Fibroblast of lung (primary cell): ENCODE results near the gene SNX8. TPM values are rescaled to one million over a fixed set of nuclear protein-coding genes. Genes with fewer than 3 reads are reported as not detected.

Experiments
- DNase-seq, 2 donors: peaks; one replicate each; pipeline versions ENCODE4 v3.0.0 to v3.0.0-alpha.2; 2010; ENCODE audit warnings: low read depth in 2 of 2
- H2AFZ ChIP-seq: 2 replicates; pipeline ENCODE4 v1.5.1; 2012; ENCODE audit warnings: low read length, control low read depth, inconsistent platforms
- H3K27ac ChIP-seq: 2 replicates; pipeline ENCODE4 v1.5.1; 2011; ENCODE audit warnings: low read length, control low read depth; ENCODE audit not compliant: insufficient read depth
- H3K27me3 ChIP-seq: 2 replicates; pipeline ENCODE4 v1.5.1; 2011; ENCODE audit warnings: mild to moderate bottlenecking, low read length; ENCODE audit not compliant: control insufficient read depth, insufficient read depth
- H3K36me3 ChIP-seq: 2 replicates; pipeline ENCODE4 v1.5.1; 2011; ENCODE audit warnings: low read length; ENCODE audit not compliant: control insufficient read depth, insufficient read depth
- H3K4me1 ChIP-seq: 2 replicates; pipeline ENCODE4 v1.5.1; 2011; ENCODE audit warnings: low read length; ENCODE audit not compliant: control insufficient read depth, insufficient read depth; ENCODE audit errors: extremely low read depth
- H3K4me2 ChIP-seq: 2 replicates; pipeline ENCODE4 v1.5.1; 2011; ENCODE audit warnings: low read length, control low read depth; ENCODE audit not compliant: insufficient read depth; ENCODE audit errors: extremely low read depth
- H3K4me3 ChIP-seq, 4 experiments: fragments of 200-600 bp in 1 of 4; sonication (generic) in 1 of 4; replicated peaks in 1 of 4; 2 replicates each; pipeline ENCODE4 v1.5.1; 2011 to 2016; ENCODE audit warnings: low read length in 4 of 4, low read depth in 3 of 4, mild to moderate bottlenecking in 3 of 4, control low read depth in 2 of 4, inconsistent platforms in 1 of 4, mixed read lengths in 1 of 4; ENCODE audit not compliant: insufficient read depth in 1 of 4; ENCODE audit errors: control extremely low read depth in 1 of 4
- H3K79me2 ChIP-seq: 2 replicates; pipeline ENCODE4 v1.5.1; 2012; ENCODE audit warnings: mild to moderate bottlenecking, low read length, inconsistent platforms; ENCODE audit not compliant: control insufficient read depth, insufficient read depth
- H3K9ac ChIP-seq: 2 replicates; pipeline ENCODE4 v1.5.1; 2011; ENCODE audit warnings: mild to moderate bottlenecking, low read length, control low read depth; ENCODE audit not compliant: insufficient read depth
- H3K9me3 ChIP-seq: 2 replicates; pipeline ENCODE4 v1.5.1; 2012; ENCODE audit warnings: low read depth, low read length; ENCODE audit not compliant: control insufficient read depth, insufficient read depth
- H4K20me1 ChIP-seq: 2 replicates; pipeline ENCODE4 v1.5.1; 2011; ENCODE audit warnings: low read length; ENCODE audit not compliant: control insufficient read depth, insufficient read depth; ENCODE audit errors: extremely low read depth
- CTCF ChIP-seq, 2 donors: IDR thresholded peaks in 1 of 2; conservative IDR thresholded peaks in 1 of 2; 1 replicate in 1 of 2; 2 replicates in 1 of 2; pipeline ENCODE4 v1.5.1; 2011 to 2012; ENCODE audit warnings: low read length in 2 of 2, control low read depth in 1 of 2, inconsistent platforms in 1 of 2, low read depth in 1 of 2, mild to moderate bottlenecking in 1 of 2
- EZH2 ChIP-seq: IDR thresholded peaks from 2 replicates; pipeline ENCODE4 v1.5.1; 2012; ENCODE audit warnings: low read length, control low read depth, mild to moderate bottlenecking; ENCODE audit errors: missing control alignments
- polyA plus RNA-seq, 2 donors: library from polyadenylated mRNA; depleted of rRNA in 1 of 2; stranded (reverse) in 1 of 2; unstranded in 1 of 2; fragments of >200 nt; gene quantifications; 2 replicates each; pipeline ENCODE4 v1.2.1, GENCODE V29; 2011 to 2012; ENCODE audit warnings: missing spikeins in 1 of 2
- total RNA-seq: library from RNA; depleted of rRNA; stranded (reverse); fragments of >200 nt; gene quantifications from 2 replicates; pipeline ENCODE4 v1.2.1, GENCODE V29; 2014

The SNX8 gene
- total and polyA plus RNA-seq, 2 donors (not counting 1 experiment from before 2014, with no cell fraction given) = 13.2 to 27.4 TPM

GRCh38 chr7:2212906-2213305, 101.3 kb downstream of the SNX8 start:
- no peak overlapping the region for H3K4me2 ChIP-seq
- H3K4me3 ChIP-seq = no peak overlapping the region
- no peak for TF ChIP-seq CTCF (conservative IDR thresholded peaks at IDR 0.05 in 1 of 2, IDR thresholded peaks at IDR 0.05 in 1 of 2; ENCODE audit: low read depth in 1 of 2, low read length in 2 of 2)
- no peak for TF ChIP-seq EZH2
- no peak overlapping the region for H3K27ac ChIP-seq
- H3K36me3 ChIP-seq = peaks cover 11% of the 10 kb centered on the region
- H3K4me1 ChIP-seq = no peaks in the 10 kb centered on the region
- H2AFZ ChIP-seq = no peak overlapping the region
- no peaks in the 10 kb centered on the region for H3K27me3 ChIP-seq
- no peaks in the 10 kb centered on the region for H3K79me2 ChIP-seq
- H3K9me3 ChIP-seq = no peaks in the 10 kb centered on the region
- DNase-seq = no peak
- H4K20me1 ChIP-seq = no peaks in the 10 kb centered on the region
- H3K9ac ChIP-seq = no peak overlapping the region

- Histone ChIP-seq H3K9me3 (no peaks in the 10 kb centered on the region), H3K79me2 (no peaks in the 10 kb centered on the region), H3K4me2 (no peak overlapping the region), H4K20me1 (no peaks in the 10 kb centered on the region), H3K4me3 (no peak overlapping the region), H3K36me3 (peaks cover 11% of the 10 kb centered on the region), H2AFZ (no peak overlapping the region), H3K4me1 (no peaks in the 10 kb centered on the region), H3K27me3 (no peaks in the 10 kb centered on the region), H3K9ac (no peak overlapping the region), H3K27ac (no peak overlapping the region)
- no peak for DNase-seq
- TF ChIP-seq CTCF (conservative IDR thresholded peaks at IDR 0.05 in 1 of 2, IDR thresholded peaks at IDR 0.05 in 1 of 2; ENCODE audit: low read depth in 1 of 2, low read length in 2 of 2) (no peak), EZH2 (no peak)
Observed at GRCh38 chr7:2211926-2212325, 102.3 kb downstream of the SNX8 start.

GRCh38 chr7:2211259-2211880, 102.9 kb downstream of the SNX8 start:
- Histone ChIP-seq H3K36me3 (peaks cover 11% of the 10 kb centered on the region), H3K4me2 (no peak overlapping the region), H3K27ac (no peak overlapping the region), H2AFZ (no peak overlapping the region), H3K4me3 (no peak overlapping the region), H3K4me1 (no peaks in the 10 kb centered on the region), H3K9ac (no peak overlapping the region), H3K9me3 (no peaks in the 10 kb centered on the region), H3K27me3 (no peaks in the 10 kb centered on the region), H3K79me2 (no peaks in the 10 kb centered on the region), H4K20me1 (no peaks in the 10 kb centered on the region)
- DNase-seq = no peak
- no peak for TF ChIP-seq EZH2
- TF ChIP-seq CTCF (conservative IDR thresholded peaks at IDR 0.05 in 1 of 2, IDR thresholded peaks at IDR 0.05 in 1 of 2; ENCODE audit: low read depth in 1 of 2, low read length in 2 of 2) = no peak
